HG03103 (cell line): Measurements from ENCODE around the gene PPT1.
"Not testable (repeated sequence)": the region's sequence is repeated elsewhere in the genome, so short reads cannot be mapped to it uniquely, and the experiment has no call there.

Experiments
- ATAC-seq: cut with Tn5 transposase; IDR thresholded peaks from one replicate; pipeline ENCODE4 v1.9.1; 2021; ENCODE audit warnings: low read depth; ENCODE audit not compliant: unreplicated experiment

PPT1 gene

DNA sequence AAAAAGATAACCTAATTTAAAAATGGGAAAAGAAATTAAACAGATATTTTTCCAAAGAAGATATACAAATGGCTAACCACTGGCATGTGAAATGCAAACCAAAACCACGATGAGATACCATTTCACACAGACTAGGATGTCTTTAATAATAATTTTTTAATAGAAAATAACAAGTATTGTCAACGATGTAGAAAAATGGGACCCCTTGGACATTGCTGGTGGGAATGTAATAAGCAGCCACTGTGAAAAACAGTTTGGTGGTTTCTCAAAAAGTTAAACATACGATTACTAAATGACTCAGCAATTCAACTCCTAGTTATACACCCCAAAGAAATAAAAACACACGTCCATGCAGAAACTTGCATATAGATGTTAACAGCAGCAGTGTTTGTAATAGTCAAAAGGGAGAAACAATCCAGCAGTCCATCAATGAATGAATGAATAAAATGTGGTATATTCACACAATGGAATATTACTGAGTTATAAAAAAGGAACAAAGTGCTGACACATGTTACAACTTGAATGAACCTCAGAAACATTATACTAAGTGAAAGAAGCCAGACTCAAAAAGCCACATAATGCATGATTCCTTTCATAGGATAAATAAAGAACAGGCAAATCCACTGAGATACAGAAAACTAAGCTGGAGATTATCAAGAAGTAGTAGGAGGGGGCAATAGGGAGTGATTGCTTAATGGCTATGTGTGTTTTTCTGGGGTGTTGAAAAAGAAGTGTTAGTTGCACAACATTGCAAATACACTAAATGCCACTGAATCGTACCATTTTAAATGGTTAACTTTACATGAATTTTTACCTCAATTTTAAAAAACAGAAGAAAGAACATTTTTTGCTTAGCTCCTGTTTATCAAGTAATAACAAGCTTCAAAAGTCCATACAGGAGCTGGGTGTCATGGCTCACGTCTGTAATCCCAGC lies 4.1 kb downstream of the PPT1 start:
- ATAC-seq = no peak

DNA sequence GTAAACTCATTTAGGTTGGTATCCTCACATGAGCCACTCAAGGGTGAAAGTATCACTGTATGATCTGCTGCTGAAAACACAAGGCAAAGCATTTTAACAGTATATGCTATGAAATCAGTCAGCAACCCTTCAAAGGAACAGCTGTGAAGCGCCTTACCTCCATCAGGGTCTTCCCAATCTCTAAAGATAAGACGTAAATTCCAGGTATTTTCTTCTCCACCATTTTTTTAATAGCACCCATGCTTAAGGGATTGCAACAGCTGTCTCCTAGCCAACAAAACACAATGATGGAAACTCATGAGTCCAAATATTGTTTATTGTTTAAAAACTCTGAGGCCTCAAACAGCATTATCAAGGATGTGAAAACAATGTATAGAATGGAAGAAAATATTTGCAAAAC lies 4.8 kb downstream of the PPT1 start:
- ATAC-seq = no peak

DNA sequence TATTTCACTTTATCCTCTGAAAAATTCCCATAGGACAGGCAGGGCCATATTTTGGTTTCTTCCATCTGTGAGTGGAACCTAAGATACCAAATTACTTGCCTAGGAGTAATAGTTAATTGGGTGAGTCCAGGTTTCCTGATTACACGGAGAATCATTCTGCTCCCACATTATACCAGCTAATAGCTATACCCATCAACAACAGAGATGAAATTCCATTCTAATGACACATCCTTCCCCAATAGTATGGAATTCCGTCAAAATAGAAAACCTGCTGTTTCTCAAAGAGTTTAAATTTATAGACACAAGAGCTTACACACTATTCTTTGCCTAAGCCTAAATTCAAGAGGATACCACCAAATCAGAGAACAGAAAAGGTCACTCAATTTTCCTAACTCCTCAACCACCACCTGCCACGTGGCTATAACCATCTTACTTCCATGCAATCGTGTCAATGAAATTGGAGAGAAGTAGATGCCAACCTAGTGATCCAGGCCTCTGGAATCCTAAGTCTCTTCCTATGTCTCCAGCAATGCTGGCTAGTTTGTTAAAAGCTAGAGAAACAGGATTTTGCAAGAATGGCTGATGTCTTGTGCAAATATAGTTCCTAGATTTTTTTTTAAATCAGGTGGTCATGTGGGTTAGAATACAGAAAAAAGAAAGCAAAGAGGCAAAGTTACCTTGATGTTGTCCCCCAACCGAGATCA lies 6.2 kb downstream of the PPT1 start:
- ATAC-seq = no peak

DNA sequence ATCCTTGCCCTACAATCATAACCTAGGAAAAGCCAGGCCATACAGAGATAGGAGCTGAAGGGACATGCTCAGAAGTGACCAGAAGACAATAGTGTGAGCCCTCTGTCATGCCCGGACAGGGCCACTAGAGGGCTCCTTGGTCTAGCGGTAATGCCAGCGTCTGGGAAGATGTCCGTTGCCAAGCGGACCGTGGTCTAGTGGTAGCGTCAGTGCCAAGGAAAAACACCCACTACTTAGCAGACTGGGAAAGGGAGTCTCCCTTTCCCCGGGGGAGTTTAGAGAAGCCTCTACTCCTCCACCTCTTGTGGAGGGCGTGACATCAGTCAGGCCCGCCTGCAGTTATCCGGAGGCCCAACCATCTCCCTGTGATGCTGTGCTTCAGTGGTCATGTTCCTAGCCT lies 12.3 kb downstream of the PPT1 start:
- ATAC-seq = not testable (repeated sequence)

DNA sequence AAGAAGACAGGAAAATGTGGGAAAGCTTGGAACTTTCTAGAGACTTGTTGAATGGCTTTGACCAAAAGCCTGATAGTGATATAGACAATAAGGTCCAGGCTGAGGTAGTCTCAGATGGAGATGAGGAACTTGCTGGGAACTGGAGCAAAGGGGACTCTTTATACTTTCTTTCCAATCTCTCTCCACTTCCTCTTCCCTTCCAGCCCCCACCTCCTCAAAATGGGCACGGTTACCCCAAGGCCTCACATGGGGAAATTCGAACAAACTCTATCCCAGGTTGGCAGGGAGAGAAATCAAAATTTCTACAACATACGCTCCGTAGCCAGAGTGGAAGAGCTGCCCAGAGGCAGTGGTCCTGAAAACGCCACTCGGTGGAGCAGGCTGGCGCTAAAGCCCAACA lies 15.2 kb downstream of the PPT1 start:
- ATAC-seq = no peak

DNA sequence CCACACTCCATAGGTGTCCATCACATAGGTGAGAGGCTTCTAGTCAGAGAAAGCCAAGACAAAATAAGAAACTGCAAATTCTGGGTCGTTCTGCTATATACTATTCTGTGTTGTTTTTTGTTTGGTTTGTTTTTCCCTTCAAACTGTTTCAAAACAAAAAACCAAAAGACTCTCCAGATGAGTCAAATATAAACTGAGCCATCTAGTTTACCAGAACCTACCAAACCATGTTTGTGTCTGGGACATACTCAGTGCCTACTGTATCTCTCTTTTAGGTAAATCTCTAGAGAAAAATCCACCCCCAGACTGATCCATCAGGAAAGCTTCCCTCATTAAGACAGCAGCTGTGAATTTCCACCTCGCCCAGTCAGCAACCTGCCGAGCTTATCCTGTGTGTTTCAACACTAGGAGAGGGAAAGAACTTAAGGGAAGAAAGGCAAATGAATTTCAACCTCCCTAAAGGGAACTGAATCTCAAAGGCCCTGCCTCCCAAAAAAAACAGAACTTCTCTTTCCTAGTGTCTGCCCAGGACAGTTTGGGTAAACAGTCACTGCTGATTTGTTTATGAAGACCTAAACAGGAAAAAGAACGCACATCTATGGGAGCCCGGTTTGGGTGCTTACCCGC lies 17.2 kb downstream of the PPT1 start:
- ATAC-seq = no peak

DNA sequence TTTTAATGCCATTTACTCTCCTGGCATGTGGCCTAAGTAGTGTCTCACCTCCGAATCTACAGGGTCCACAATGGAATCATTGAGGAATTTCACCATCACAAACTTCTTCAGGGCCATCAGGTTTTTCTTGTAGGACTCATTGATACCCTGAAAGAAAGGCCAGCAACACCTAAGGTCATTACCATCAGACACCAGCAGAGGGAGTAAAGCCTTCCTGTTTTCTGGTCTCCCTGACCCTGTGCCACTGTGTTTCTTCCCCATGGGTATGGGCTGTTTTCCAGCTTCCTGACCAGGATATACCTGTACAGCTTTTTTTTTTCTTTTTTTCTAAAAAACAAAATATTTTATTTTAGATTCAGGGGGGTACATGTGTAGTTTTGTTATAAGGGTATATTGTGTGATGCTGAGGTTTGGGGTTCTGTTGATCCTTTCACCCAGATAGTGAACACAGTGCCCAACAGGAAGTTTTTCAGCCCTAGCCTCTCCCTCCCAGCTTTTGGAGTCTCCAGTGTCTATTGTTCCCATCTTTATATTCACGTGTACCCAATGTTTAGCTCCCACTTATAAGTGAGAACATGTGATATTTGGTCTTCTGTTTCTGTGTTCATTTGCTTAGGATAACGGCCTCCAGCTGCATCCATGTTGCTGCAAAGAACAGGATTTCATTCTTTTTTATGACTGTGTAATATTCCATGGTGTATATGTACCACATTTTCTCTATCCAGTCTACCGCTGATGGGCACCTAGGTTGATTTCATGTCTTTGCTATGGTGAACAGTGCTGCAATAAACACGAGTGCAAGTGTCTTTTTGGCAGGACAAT lies 18.3 kb downstream of the PPT1 start:
- ATAC-seq = no peak

DNA sequence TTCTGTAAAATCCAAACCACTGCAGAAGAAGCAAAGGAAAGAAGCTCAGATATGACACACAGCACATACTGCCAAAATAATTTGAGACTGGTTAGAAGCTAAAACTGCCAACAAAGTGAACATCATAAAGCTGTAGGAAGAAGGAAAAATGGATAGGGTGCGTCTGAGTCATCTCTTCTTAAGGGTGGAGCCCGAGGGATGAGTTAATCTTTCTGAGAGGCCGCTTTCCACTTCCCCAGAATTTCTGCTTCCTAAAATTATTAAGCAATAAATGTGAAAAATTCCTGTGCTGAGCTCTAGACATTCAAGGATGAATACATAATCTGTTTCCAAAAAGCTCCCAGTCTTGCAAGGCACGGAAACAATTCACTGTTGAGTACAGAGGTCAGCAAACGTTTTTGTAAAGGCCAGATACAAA lies 20.1 kb downstream of the PPT1 start:
- no peak for ATAC-seq

DNA sequence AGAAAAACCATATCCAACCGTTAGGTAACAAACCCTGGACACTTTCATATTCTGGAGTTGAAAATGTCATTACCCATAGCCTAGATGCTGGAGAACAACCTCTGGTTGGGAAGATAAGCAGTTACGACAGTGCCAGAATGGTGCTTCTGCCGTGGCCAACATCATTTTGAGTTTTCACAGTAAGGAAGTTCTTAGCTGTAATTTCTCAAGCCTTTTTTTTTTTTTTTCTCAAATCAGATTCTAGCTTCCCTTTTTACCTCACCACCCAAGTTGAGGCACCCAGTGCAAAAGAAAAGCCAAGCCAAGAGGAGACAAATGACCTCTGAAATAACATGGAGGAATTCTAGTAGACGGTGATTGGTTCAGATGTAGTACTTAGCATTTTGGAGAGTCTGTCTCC lies 21.8 kb downstream of the PPT1 start:
- no peak for ATAC-seq

DNA sequence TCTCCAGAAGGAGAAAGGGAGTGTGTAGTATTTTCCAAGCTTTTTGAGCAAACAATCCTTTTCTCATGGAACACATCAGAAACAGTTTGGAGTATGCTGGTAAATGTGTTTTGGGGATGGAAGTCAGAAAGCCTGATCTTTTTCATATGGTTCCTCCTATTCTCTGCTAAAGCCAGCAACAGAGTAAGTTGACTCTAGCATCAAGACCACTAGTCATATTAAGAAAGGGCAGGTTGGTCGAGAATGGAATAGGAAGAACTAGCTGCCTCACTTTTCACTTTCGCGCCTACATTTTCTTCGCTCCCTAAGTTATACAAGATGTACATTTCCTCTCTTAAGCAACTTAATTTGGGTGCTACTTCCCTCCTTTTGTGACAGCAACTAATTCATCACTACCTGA lies 24.0 kb downstream of the PPT1 start:
- ATAC-seq = no peak

DNA sequence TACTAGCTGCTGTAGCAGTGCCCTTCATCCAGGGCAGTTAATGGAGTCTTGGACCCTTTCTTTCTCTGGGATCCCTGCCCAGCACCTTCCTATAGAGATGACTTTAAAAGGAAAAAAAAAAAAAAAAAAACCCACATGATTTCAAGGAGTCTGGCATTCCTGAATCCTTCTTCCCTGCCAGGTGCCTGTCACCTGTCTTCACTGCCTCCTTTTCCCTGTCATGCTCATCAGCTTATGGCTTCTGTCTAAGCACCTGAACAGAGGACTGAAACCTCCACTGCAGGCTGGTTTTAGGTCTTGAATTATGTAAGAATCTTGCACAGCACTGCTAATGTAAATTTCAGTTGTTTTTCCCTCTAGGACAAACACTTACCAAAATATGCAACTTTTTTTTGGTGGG lies 24.9 kb downstream of the PPT1 start:
- no peak for ATAC-seq

DNA sequence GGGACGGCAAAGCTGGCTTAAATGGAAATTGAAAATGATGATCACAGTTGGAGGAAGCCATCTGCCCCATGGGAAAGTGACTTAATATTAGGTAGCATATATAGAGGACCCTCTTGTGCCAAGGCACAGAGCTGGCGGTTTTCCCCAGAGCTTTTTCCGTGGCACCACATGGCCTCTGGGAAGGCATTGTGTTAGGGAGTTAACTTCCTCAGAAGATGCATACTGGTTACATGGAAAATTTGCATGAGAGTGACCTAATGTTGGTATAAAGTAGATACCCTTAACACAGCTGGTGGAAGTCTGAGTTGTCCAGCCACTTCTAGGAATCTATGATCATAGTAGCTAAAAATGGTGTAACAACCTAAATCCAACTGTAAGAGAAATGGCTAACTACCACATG lies 29.2 kb downstream of the PPT1 start:
- ATAC-seq = no peak

DNA sequence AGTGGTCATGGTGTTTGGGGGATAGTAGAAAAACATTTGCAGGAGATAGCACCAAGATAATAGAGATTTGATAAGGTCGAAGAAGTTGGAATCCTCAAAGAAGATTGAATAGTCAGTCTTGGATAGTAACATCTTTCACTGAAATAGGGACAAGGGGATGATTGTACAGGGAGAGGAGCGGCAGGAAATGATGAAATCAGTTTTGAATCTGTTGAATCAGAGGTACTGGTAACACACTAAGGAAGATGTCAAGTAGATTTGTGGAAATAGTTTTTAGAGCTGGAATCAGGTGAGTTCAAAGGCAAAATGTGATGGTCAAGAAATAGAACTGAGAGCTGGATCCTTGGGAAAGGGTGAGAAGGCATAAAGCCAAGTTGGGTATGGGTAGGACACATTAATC lies 30.0 kb downstream of the PPT1 start:
- no peak for ATAC-seq

DNA sequence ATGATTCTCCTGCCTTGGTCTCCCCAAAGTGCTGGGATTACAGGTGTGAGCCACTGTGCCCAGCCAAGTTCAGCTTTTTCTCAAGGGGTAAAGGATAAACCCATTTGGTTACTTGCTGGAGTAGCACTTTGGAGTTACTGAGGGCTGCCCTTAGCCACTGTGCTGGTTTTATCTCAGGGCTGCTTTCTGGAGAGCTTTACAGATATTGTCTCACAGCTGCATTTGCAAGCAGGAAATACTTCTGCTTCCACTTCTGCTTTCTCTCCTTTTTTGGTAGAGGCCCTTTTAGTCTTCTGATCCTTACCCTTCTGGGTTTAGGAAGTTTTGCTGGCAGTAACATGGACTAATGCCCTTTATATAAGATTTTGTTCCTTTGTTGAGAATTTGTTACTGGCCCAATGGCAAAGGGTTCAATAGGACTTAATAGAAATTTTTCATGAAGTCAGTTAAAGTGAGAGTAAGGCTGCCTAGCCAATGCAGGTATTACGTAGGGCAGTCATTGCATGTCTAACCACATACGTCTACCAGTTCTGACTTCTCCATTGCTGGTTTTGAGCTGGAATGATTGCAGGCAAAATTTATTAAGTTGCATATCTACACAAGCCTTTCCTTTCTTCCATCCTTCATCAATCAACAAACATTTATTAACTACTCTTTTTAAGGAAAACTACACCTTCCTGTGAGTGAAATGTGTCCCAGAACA lies 32.1 kb downstream of the PPT1 start:
- ATAC-seq = peak; percentile 68

DNA sequence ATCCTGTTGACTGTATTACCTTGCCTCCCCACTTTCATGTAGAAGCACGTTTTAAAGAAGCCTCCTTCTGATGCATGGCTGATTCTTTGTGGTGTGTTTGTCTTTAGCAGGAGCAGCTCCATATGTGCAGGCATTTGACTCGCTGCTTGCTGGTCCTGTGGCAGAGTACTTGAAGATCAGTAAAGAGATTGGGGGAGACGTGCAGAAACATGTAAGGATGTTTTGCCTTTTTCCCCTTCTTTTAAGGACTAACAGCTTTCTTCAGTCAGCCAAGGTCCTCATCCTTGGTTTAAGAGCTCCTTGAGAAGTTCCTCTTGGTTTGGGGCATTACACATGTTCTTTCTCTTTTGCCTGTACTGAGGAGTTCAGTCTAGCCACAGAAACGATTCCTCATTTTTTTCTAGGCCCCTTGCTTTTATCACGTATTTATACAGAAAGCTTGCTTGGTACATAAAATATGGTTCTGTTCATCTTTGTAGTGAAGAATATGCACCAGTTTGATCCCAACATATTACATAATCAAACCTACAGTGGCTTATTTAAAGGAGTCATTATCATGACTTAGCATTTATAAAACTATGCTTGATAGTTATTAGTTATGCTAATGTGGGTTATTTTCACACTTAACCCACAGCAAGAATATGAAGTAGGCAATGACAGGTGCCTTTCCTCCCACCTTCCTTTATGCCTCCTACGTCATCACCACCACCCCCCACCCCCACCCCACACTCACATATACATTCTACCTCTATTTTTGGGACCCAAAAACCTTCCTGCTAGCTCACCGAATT lies 36.9 kb downstream of the PPT1 start:
- ATAC-seq = no peak

DNA sequence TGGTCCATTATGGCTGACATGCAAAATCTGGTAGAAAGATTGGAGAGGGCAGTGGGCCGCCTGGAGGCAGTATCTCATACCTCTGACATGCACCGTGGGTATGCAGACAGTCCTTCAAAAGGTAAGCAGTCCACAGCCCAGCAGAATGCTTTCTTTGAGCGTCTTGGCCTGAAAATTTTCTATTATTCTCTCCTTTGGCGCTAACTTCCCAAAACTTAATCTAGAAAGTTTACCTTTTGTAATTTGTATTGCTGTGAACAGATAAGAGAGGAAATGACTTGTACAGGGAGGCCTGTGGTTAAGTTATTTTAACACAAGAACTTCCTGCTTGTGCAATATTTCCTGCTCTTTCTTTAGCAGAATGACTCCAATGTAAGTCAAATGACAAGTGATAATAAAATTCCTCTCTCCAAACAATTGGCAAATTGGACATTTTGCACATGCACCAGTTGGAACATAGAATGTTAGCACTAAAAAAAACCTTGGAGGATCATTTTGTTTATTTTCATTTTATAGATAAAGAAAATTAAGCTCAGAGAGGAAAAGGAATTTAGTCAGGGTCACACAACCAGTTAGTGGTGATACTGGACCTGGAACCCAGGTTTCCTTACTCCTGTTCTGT lies 37.6 kb downstream of the PPT1 start:
- peak; percentile 46 for ATAC-seq

DNA sequence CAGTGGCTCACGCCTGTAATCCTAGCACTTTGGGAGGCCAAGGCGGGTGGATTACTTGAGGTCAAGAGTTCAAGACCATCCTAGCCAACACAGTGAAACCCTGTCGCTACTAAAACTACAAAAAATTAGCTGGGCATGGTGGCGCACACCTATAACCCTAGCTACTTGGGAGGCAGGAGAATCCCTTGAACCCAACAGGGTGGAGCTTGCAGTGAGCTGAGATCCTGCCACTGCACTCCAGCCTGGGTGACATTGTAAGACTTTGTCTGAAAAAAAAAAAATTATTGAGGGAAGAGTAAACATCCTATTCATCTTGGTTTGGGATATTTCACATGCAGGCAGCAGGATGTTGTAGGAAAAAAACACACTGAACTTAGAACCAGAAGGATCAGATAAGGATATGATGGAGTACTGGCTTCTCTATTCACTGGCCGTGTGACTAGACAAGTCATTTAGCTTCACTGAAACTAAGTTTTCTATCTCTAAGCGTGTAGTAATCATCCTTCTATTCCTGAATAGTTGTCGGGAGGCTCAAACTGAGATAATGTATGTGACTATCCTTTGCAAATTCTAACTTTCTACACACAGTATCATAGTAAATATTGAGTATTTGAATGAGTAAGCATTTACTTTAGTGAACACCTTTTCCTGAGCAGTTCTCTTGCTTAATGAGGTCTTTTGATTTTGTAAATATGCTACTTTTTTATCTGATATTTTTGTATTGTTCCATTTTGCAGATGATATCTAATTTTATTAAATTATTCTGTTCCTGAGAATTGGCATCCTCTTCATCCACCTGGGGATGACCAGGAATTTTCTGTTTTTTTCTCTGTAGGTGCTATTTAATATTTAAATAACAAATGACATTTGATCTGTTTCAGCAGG lies 38.4 kb downstream of the PPT1 start:
- no peak for ATAC-seq

DNA sequence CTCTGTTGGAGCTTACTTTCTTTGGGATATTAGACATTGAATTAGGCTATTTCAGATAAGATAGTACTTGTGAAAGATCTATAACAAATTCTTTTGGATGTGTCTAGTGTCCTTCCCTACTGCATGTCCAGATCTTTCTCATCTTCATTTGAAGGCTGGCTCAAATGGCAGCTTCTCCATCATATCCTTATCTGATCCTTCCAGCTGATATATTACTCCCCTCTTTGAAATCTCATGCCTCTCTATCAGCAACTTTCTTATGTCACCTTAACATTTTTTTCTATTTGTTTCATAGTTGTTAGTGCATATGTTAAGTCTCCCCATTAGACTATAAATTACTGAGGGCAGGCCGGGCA lies 39.0 kb downstream of the PPT1 start:
- ATAC-seq = no peak
